Left lung (tissue), 10 donors: Measurements from ENCODE around the gene GALNT10. TPM values are rescaled to one million over a fixed set of nuclear protein-coding genes. Genes with fewer than 3 reads are reported as not detected.

Source experiments
- ATAC-seq: fragments of 200-7000 bp; cut with Tn5 transposase; one replicate; pipeline ENCODE4 v1.9.1; 2020; ENCODE audit warnings: moderate library complexity
- DNase-seq, 4 donors: peaks; one replicate each; pipeline ENCODE4 v3.0.0-alpha.2; 2013 to 2020
- H3K27ac ChIP-seq, 2 donors: fragments of 200-600 bp; sonication (generic) in 1 of 2; one replicate each; pipeline versions ENCODE4 v1.5.0 to v1.8.0; 2020 to 2021
- H3K27me3 ChIP-seq, 2 donors: fragments of 200-600 bp; sonication (generic) in 1 of 2; one replicate each; pipeline versions ENCODE4 v1.5.0 to v1.8.0; 2020 to 2021
- H3K36me3 ChIP-seq, 2 donors: fragments of 200-600 bp; sonication (generic) in 1 of 2; one replicate each; pipeline versions ENCODE4 v1.5.0 to v1.8.0; 2020 to 2021
- H3K4me1 ChIP-seq, 2 donors: fragments of 200-600 bp; one replicate each; pipeline ENCODE4 v1.8.0; 2021
- H3K4me3 ChIP-seq, 2 donors: fragments of 200-600 bp; sonication (generic) in 1 of 2; one replicate each; pipeline versions ENCODE4 v1.5.0 to v1.8.0; 2020 to 2021; ENCODE audit warnings: mild to moderate bottlenecking in 1 of 2
- H3K9me3 ChIP-seq, 2 donors: fragments of 200-600 bp; sonication (generic) in 1 of 2; one replicate each; pipeline versions ENCODE4 v1.5.0 to v1.8.0; 2020 to 2021
- intact Hi-C, 2 donors: fragments of 100-400 bp; cut with DNase I; formaldehyde crosslinking; loops; one replicate each; pipeline versions ENCODE4 v1.11.2 to v1.14.2; 2022
- polyA plus RNA-seq, 6 donors: library from polyadenylated mRNA; unstranded; fragments of 120-200 nt; gene quantifications; one replicate each; pipeline ENCODE4 v1.2.1, GENCODE V29; 2013; ENCODE audit not compliant: insufficient read length in 6 of 6
- total RNA-seq, 2 donors: library from RNA; stranded (reverse); fragmentation: NEBNext Ultra II Directional; extraction: Animal tissue kit (Norgen Biotek cat#: 25700); gene quantifications; one replicate each; pipeline ENCODE4 v1.2.1, GENCODE V29; 2021
- TF ChIP-seq, protein P1 (sequence below), 2 donors: fragments of 200-600 bp; sonication (generic) in 1 of 2; IDR thresholded peaks; one replicate each; pipeline versions ENCODE4 v1.5.0 to v1.8.0; 2021; ENCODE audit warnings: antibody characterized with exemption in 2 of 2
- donor health status: DM: no; HTN: yes; CAD: no.
- donor health status: DM: no; HTN: no; CAD: no.

GALNT10 gene
- total and polyA plus RNA-seq, 8 donors = 21.2 to 117 (median 25.7) TPM

DNA sequence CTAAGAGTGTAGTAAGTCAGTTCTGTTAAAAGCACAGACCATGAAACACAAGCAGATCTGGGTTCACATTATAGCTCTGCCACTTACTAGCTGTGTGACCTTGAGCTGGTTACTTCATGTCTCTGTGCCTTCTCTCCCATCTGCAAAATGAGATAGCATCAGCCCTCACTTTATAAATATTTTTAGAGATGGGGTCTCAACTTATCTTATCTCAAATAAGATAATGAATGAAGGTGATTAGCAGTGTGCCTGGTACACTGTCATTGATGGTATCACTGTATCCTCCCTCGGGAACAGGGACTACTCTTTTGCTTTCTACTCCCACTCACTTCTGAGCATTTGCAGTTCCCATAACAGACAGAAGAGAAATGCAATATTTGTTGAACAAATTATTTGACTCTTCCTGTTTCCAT is 52.4 kb downstream of the GALNT10 start:
- no peak for DNase-seq

DNA sequence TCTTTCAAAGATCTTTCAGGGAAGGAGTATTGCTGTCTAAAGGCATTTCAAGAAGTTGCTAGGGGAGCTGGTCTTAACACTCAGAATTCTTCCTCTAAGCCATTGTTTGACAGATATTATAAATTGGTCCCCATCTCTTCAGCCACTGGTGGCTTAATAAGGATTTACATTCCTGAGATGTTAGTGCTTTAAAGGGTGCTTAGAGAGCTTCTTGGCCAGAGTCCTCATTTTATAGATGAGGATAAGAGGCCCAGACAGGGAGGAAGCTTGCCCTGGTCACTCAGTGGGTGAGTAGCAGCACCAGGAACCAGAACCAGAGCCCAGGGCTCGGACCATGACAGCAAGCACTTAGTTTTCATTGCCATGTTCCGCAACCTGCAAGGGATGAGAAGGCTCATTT is 53.2 kb downstream of the GALNT10 start:
- intact Hi-C loops = no loop called here
- H3K27me3 ChIP-seq = no peaks in the 10 kb centered on the region
- DNase-seq (no peak), ATAC-seq (peak; percentile 53)
- H3K9me3 ChIP-seq = no peaks in the 10 kb centered on the region
- H3K36me3 ChIP-seq = no peaks in the 10 kb centered on the region
- TF ChIP-seq, protein P1, sequence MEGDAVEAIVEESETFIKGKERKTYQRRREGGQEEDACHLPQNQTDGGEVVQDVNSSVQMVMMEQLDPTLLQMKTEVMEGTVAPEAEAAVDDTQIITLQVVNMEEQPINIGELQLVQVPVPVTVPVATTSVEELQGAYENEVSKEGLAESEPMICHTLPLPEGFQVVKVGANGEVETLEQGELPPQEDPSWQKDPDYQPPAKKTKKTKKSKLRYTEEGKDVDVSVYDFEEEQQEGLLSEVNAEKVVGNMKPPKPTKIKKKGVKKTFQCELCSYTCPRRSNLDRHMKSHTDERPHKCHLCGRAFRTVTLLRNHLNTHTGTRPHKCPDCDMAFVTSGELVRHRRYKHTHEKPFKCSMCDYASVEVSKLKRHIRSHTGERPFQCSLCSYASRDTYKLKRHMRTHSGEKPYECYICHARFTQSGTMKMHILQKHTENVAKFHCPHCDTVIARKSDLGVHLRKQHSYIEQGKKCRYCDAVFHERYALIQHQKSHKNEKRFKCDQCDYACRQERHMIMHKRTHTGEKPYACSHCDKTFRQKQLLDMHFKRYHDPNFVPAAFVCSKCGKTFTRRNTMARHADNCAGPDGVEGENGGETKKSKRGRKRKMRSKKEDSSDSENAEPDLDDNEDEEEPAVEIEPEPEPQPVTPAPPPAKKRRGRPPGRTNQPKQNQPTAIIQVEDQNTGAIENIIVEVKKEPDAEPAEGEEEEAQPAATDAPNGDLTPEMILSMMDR (IDR thresholded peaks at IDR 0.05) = no peak
- no peak overlapping the region for H3K4me3 ChIP-seq
- no peak overlapping the region for H3K27ac ChIP-seq
- peaks cover 7 to 13% of the 10 kb centered on the region in 2 donors for H3K4me1 ChIP-seq

More for the DNA sequence above, 52.4 kb downstream of the GALNT10 start:
- no peaks in the 10 kb centered on the region for H3K27me3 ChIP-seq
- TF ChIP-seq, protein P1 (IDR thresholded peaks at IDR 0.05) = no peak
- H3K9me3 ChIP-seq = no peaks in the 10 kb centered on the region
- peaks cover 7 to 13% of the 10 kb centered on the region in 2 donors for H3K4me1 ChIP-seq
- intact Hi-C loops = no loop called here
- no peak overlapping the region for H3K4me3 ChIP-seq
- H3K27ac ChIP-seq = no peak overlapping the region
- no peak for ATAC-seq
- H3K36me3 ChIP-seq = no peaks in the 10 kb centered on the region

DNA sequence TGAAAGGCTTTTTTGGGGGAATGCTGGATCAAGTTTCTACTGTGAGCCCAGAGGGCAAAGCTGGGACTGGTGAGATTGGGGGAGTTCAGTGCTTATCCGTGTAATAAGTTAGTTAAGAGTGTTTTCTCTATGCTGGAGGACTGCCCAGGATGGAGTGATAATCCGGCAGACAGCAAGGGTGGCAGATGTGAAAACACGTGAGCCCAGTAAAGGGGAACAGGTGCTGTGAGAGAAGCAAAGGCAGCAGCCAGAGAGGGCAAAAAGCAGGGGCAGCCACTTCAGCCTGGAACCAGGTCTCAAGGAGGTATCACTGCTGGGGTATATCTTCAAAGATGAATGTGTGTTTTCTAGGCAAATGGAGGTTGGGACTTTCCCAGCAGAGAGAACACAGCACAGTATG is 53.9 kb downstream of the GALNT10 start:
- H3K27ac ChIP-seq = no peak overlapping the region
- H3K4me3 ChIP-seq = no peak overlapping the region
- no peak for DNase-seq
- intact Hi-C loops = no loop called here
- no peaks in the 10 kb centered on the region for H3K36me3 ChIP-seq
- ATAC-seq = no peak
- H3K4me1 ChIP-seq = peaks cover 7 to 13% of the 10 kb centered on the region in 2 donors
- no peaks in the 10 kb centered on the region for H3K9me3 ChIP-seq
- TF ChIP-seq, protein P1 (IDR thresholded peaks at IDR 0.05) = no peak
- no peaks in the 10 kb centered on the region for H3K27me3 ChIP-seq

DNA sequence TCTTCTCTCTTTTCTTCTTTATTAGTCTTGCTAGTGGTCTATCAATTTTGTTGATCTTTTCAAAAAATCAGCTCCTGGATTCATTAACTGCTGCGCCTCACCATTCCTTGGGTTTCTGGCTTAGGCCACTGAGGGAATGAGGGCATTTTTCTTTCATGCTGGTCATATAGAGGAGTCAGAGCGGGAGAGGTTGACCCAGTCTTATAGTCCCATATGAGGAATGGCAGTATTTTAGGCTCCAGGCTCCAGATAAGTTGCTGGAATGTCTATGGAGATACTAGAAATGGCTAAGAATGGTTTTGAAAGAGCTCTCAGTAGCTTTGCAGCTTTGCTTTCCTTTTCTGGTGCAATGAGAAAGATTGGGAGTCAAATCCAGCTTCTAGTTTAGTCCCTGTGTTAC is 58.2 kb downstream of the GALNT10 start:
- Histone ChIP-seq H3K9me3 (no peaks in the 10 kb centered on the region), H3K27ac (no peak overlapping the region), H3K4me1 (no peaks in the 10 kb centered on the region), H3K4me3 (no peak overlapping the region), H3K27me3 (no peaks in the 10 kb centered on the region), H3K36me3 (no peaks in the 10 kb centered on the region)
- ATAC-seq (no peak), DNase-seq (no peak)
- TF ChIP-seq, protein P1 (IDR thresholded peaks at IDR 0.05) = no peak
- intact Hi-C loops = no loop called here

DNA sequence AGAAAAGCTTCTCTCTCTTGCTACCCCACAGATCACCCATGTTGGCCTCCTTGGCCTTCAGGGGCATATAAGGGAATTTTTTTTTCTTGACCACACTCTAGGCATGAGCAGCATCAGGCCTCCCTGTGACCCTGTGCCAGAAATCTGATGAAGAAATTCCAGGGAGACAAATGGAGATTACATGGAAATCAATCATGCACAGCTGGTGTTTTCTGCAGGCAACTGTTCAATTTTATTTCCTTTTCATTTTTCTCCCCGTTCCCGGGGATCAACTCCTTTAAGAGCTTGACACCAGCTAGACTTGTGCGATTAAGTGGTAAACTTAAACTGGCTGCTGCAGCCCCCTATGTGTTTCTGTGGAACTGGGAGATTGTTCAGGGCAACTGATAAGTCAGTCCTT is 59.3 kb downstream of the GALNT10 start:
- intact Hi-C loops = no loop called here
- Histone ChIP-seq H3K27ac (no peak overlapping the region), H3K4me3 (no peak overlapping the region), H3K27me3 (no peaks in the 10 kb centered on the region), H3K36me3 (no peaks in the 10 kb centered on the region), H3K9me3 (no peaks in the 10 kb centered on the region), H3K4me1 (no peaks in the 10 kb centered on the region)
- ATAC-seq = no peak
- no peak for DNase-seq
- TF ChIP-seq, protein P1 (IDR thresholded peaks at IDR 0.05) = no peak
